ENCODE data around the gene KRIT1. TPM values are rescaled to one million over a fixed set of nuclear protein-coding genes. Genes with fewer than 3 reads are reported as not detected.

Gene KRIT1
- total RNA-seq, 4 donors from 2014 or later, result 50.8 to 86.7 (median 60.9) TPM

DNA sequence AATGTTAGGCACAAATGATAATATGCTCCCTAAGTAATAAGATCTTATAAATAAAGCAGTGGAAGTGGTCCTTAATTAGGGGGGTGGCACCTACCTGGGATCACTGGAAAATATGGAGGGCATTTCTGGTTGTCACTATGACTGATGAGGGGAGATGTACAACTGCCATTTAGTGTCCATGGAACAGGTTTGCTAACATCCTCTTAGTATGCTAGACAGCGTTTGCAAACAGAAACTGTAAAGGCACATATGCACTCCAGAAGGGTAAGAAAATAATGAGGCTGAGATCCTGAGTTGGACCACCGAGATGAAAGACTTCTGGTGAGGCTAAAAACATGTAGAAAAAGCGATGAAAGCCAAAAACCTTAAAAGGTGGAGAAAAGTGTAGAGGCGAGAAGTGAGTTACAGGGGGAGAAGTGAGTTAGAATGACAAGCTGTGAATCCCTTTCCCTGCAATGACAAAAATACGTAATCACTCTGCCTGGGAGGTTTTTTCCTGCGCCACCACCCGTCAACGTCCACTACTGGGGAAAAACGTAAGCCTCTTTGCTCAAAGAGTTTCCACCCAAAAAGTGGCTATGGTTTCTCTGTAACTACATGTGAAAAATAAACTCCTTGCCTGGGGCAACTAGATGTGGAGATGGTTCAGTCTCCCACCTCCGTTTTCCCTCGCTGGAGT is 767 bp downstream of the KRIT1 start:
- TF ChIP-seq, protein P1, sequence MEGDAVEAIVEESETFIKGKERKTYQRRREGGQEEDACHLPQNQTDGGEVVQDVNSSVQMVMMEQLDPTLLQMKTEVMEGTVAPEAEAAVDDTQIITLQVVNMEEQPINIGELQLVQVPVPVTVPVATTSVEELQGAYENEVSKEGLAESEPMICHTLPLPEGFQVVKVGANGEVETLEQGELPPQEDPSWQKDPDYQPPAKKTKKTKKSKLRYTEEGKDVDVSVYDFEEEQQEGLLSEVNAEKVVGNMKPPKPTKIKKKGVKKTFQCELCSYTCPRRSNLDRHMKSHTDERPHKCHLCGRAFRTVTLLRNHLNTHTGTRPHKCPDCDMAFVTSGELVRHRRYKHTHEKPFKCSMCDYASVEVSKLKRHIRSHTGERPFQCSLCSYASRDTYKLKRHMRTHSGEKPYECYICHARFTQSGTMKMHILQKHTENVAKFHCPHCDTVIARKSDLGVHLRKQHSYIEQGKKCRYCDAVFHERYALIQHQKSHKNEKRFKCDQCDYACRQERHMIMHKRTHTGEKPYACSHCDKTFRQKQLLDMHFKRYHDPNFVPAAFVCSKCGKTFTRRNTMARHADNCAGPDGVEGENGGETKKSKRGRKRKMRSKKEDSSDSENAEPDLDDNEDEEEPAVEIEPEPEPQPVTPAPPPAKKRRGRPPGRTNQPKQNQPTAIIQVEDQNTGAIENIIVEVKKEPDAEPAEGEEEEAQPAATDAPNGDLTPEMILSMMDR (IDR thresholded peaks at IDR 0.05; ENCODE audit: low read depth), result no peak

DNA sequence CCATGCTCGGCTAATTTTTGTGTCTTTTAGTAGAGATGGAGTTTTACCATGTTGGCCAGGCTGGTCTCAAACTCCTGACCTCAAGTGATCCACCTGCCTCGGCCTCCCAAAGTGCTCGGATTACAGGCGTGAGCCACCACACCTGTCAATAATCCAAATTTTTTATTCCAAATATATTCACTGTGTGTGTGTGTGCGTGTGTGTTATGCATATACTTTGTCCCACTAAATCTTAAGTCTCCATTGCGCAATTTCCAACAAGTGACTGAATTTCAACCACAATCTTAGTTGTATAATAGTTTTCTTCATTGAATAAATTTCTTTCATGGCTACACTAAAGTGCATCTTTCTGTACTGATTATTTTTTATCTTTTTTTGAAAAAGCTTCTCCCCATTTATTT is 2.7 kb downstream of the KRIT1 start:
- TF ChIP-seq, protein P1 (IDR thresholded peaks at IDR 0.05; ENCODE audit: low read depth), result no peak

DNA sequence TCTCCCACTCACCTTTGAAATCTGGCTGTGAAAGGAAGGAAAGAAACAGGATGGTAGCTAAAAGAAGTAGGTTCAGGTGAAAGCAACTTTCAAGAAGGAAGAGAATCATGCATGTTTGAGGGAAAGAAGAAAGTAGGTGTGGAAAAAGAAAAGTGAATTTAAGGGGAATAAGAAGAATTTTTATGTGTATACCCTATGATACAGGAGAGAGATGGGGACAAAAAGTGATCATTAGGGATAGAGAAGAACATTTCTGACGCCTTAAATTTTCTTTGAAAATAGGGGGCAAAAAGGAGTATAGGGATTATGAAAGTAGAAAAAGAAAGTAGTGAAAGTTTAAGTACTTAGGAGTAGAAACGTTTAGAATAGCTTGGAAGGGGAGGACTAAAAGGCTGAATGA is 15.2 kb downstream of the KRIT1 start:
- TF ChIP-seq, protein P1 (IDR thresholded peaks at IDR 0.05; ENCODE audit: low read depth), result no peak

DNA sequence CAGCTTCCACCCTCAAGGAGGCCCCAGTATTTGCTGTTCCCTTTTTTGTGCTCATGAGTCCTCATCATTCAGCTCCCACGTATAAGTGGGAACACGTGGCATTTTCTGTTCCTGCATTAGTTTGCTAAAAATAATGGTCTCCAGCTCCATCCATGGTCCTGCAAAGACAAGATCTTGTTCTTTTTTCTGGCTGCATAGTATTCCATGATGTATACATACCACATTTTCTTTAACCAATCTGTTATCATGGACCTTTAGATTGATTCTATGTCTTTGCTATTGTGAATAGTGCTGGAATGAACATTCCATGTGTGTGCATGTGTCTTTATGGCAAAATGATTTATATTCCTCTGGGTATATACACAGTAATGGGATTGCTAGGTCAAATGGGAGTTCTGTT is 17.0 kb downstream of the KRIT1 start:
- TF ChIP-seq, protein P1 (IDR thresholded peaks at IDR 0.05; ENCODE audit: low read depth), result no peak

DNA sequence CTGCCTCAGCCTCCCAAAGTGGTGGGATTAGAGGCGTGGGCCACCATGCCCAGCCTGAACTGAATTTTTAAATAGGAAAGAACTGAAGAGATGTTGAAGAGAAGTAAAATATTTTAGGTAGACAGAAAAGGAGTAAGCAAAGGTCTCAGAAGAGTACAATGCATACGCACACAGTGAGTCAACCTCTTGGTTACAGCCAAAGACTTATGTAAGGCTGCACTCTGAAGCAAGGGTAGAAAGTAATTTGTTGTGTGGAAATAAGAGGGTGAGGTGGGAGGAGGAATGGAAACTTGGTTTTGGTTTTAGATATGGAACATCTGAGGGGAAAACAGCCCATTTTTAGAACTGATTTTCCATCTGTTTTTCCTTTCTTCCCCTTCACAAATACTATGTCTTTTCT is 17.6 kb downstream of the KRIT1 start:
- TF ChIP-seq, protein P1 (IDR thresholded peaks at IDR 0.05; ENCODE audit: low read depth), result no peak

DNA sequence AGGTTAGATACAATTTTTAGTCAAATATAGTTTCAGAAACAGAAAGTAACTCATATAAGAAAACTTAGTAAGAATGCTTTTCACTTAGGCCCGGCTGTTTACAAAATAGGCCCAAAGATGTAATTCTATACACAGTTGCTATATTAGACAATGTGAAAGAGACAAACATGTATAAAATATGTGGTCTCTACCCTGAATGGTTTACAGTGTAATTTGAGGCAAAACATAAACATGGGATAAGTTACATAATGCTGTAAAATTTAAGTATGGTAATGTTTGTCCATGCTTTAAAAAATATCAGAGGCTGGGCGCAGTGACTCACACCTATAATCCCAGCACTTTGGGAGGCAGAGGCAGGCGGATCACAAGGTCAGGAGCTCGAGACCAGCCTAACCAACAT is 18.7 kb downstream of the KRIT1 start:
- TF ChIP-seq, protein P1 (IDR thresholded peaks at IDR 0.05; ENCODE audit: low read depth), result no peak

DNA sequence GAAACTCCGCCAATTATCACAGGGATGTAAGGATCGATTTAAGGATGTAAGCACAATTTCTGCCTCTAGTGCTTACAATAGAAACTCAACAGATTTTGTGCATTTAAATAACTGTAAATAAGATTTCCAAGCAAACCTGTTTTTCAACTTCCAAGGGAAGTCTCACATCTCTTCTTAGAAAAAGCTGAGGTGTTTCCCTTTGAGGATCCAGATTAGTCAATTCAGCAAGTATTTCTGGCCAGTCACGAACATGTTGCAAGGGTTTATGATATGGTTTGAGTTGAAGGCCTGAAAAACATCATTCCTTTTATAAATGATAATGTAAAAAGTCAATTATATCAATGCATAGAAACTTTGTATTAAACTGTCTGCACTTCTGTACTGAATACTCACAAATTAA is 23.9 kb downstream of the KRIT1 start:
- TF ChIP-seq, protein P1 (IDR thresholded peaks at IDR 0.05; ENCODE audit: low read depth), result no peak

Measured in subcutaneous adipose tissue (tissue), 4 donors.